Astrocyte of the cerebellum (primary cell): ENCODE measurements around the gene NMB.

ENCODE experiments used
- DNase-seq: peaks from one replicate; pipeline ENCODE4 v3.0.0-alpha.2; 2011; ENCODE audit warnings: low read depth
- H3K4me3 ChIP-seq: 2 replicates; pipeline ENCODE4 v1.5.1; 2011; ENCODE audit warnings: mild to moderate bottlenecking, low read depth, low read length, moderate library complexity
- in situ Hi-C: cut with HindIII; loops from 2 replicates; pipeline ENCODE4 v1.10.0; 2017; ENCODE audit warnings: low sequenced_read_pairs
- TF ChIP-seq, protein P1 (sequence below): IDR thresholded peaks from 2 replicates; pipeline ENCODE4 v1.5.1; 2012; ENCODE audit warnings: low read length, low read depth, moderate library complexity, mild to moderate bottlenecking; ENCODE audit errors: missing control alignments

NMB gene

DNA sequence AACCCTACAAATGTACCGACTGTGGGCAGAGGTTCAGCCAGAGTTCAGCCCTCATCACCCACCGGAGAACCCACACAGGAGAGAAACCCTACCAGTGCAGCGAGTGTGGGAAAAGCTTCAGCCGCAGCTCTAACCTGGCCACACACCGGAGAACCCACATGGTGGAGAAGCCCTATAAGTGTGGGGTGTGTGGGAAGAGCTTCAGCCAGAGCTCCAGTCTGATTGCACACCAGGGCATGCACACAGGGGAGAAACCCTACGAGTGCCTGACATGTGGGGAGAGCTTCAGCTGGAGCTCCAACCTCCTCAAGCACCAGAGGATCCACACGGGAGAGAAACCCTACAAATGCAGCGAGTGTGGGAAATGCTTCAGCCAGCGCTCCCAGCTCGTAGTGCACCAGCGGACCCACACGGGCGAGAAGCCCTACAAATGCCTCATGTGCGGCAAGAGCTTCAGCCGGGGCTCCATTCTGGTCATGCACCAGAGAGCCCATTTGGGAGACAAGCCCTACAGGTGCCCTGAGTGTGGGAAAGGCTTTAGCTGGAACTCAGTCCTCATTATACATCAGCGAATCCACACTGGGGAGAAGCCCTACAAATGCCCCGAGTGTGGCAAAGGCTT lies 36.5 kb downstream of the NMB start:
- TF ChIP-seq, protein P1, sequence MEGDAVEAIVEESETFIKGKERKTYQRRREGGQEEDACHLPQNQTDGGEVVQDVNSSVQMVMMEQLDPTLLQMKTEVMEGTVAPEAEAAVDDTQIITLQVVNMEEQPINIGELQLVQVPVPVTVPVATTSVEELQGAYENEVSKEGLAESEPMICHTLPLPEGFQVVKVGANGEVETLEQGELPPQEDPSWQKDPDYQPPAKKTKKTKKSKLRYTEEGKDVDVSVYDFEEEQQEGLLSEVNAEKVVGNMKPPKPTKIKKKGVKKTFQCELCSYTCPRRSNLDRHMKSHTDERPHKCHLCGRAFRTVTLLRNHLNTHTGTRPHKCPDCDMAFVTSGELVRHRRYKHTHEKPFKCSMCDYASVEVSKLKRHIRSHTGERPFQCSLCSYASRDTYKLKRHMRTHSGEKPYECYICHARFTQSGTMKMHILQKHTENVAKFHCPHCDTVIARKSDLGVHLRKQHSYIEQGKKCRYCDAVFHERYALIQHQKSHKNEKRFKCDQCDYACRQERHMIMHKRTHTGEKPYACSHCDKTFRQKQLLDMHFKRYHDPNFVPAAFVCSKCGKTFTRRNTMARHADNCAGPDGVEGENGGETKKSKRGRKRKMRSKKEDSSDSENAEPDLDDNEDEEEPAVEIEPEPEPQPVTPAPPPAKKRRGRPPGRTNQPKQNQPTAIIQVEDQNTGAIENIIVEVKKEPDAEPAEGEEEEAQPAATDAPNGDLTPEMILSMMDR: no peak
- DNase-seq: no peak
- in situ Hi-C loops: no loop called here
- H3K4me3 ChIP-seq: no peak overlapping the region

DNA sequence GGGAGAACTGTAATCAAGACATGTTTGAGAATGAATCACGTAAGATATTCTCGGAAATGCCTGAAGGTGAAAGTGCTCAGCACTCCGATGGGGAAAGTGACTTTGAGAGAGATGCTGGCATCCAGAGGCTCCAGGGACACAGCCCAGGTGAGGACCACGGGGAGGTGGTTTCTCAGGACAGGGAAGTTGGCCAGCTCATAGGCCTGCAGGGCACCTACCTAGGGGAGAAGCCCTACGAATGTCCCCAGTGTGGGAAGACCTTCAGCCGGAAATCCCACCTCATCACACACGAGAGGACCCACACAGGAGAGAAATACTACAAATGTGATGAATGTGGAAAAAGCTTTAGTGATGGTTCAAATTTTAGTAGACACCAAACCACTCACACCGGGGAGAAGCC lies 37.4 kb downstream of the NMB start:
- H3K4me3 ChIP-seq: no peak overlapping the region
- in situ Hi-C loops: no loop called here
- TF ChIP-seq, protein P1: no peak
- no peak for DNase-seq

DNA sequence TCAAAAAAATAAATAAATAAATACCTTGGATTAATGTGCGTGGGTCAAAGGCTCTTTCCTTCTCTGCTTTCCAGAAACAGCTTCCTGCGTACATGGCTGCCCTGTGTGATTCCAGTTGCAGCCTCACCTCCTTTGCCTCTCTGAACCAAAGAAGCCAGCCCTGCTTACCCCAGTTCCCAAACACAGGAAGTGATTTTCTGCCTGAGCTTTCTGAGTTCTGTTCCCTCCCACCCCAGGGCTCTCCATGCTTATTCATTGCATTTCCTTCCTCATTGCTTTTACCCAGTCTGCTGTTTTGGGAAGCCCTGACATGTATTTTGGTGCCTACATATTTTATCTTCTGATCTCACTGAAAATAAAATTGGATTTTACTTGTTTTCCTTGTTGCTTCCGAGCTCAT lies 41.8 kb downstream of the NMB start:
- DNase-seq: no peak
- in situ Hi-C loops: no loop called here
- TF ChIP-seq, protein P1: no peak
- H3K4me3 ChIP-seq: no peak overlapping the region

DNA sequence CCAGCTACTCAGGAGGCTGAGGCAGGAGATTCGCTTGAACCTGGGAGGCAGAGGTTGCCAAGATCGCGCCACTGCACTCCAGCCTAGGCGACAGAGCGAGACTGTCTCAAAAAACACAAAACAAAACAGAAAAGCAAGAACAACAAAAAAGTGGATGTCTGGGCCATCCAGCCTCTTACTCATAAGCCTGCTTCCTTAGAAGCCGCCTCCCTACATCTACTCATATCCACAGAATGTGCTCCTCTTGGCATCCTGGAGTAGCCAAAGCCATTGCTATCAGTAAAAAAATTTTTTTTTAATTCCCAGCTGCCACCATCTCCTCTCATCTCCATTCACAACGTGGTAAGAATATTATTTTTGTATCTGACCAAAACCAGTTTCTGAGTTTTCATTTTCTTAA lies 46.4 kb downstream of the NMB start:
- no peak overlapping the region for H3K4me3 ChIP-seq
- no peak for DNase-seq
- TF ChIP-seq, protein P1: no peak
- in situ Hi-C loops: no loop called here

DNA sequence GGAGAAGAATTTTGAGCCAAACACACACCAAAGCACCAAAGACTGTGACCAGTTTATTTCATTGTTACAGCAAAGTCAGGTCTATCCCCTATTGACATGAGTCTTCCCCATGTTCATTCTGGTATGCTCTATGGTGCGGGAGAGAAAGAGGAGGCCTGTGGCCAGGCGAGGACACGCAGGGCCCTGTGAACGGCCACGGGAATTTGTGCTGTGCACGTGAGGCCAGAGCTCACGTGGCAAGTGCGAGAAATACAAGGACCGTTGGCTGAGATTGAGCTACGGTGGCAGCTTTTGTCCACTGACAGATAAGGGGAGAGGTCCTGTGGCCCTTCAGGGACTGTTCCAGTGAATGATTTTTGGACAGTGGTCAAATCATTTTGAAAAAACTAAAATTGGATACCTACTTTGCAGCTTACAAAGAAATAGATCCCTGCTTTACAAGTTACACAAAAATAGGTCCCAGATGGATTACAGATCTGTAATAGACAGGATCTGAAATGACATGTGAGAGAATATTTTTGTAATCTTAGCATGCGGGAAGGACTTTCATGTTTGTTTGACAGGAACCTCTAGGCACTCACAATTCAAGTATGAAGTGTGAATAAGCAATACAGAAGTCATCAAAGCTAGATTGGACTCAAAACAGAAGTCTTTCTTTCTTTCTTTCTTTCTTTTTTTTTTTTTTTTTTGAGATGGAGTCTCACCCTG lies 48.0 kb downstream of the NMB start:
- in situ Hi-C loops: no loop called here
- H3K4me3 ChIP-seq: no peak overlapping the region
- TF ChIP-seq, protein P1: no peak
- no peak for DNase-seq

DNA sequence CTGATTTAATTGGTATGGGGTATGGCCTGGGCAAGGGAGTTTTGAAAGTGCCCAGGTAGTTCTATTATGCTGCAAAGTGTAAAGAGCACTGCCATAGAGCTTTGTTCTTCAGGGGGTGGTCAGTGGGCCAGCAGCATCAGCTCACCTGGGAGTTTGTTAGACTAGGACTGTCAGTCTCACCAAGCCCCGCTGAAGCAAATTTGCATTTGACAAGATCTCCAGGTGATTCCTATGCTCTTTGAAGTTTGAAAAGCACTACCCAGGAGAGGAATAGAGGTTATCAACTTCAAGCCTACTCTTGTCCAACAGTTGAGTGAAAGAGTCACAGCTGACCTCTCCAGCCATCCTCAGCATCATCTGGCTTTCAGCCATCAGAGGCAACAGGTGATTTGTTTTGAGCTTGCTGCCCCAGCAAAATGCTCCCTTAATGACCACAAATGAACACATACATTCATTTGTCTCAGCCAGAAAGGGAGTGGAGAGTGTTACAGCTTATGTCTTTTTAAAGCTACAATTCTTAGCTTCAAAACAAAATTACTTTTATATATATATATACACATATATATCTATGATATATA lies 49.2 kb downstream of the NMB start:
- in situ Hi-C loops: no loop called here
- no peak for DNase-seq
- TF ChIP-seq, protein P1: no peak
- no peak overlapping the region for H3K4me3 ChIP-seq
